Endometrial microvascular endothelial cells (primary cell): ENCODE data around the gene MARVELD2. TPM values are rescaled to one million over a fixed set of nuclear protein-coding genes. Genes with fewer than 3 reads are reported as not detected.

Source experiments
- in situ Hi-C: cut with HindIII; loops from 2 replicates; pipeline ENCODE4 v1.10.0; 2017; ENCODE audit warnings: low sequenced_read_pairs, low pct_unique_long_range_greater_than_20kb; ENCODE audit errors: inconsistent ontology term
- total RNA-seq: library from RNA; depleted of rRNA; stranded (reverse); fragments of >200 nt; gene quantifications from one replicate; pipeline ENCODE4 v1.2.3, GENCODE V29; 2015; ENCODE audit errors: inconsistent ontology term

MARVELD2 gene
- total RNA-seq, 1 donor from 2014 or later, result 2.5 TPM

- in situ Hi-C loops, result no loop called here
Measured at GRCh38 chr5:69485471-69485870, 70.6 kb downstream of the MARVELD2 start.

DNA sequence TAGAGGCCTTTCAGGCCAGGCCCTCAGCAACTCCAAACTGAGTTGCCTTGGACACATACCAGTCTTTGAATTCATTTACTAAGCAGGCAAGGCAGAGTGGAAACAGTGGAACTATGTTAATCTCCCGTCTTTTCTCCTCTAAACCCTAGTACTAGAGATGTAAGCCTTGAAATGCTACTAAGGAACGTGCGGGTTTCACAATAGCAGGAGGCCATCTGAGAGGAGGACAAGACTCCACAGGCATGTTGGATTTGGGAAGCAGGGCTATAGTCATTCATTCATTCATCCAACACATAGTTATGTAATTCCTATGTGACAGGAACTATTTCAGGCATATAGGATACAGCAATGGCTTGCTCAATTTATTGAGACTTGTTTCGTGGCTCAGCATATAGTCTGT, 74.3 kb downstream of the MARVELD2 start:
- in situ Hi-C loops, result no loop called here

GRCh38 chr5:69491027-69491426, 76.1 kb downstream of the MARVELD2 start:
- in situ Hi-C loops, result no loop called here

DNA sequence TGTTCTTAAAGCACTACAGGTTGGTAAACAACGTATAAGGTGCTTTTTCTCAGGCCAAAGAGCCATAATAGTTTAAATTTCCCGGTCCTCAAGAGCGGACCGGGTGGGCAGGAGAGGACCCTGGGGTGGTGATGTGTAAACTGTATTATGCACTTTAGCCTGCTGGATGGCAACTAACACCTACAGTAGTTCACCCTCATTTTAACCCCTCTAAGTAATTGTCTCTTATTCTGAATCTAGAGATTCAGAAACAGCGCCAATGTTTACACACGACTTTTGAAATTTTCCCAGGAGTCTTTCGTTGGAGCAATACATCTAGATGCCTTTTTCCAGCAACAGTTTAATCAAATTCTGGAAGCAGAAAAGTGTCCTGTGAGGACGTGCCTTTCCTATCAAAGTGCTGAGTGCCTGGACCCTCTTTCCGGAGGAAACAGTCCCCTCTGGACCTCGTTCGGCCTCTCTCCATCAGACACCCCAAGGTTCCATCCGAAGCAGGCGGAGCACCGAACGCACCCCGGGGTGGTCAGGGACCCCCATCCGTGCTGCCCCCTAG, 77.0 kb downstream of the MARVELD2 start:
- in situ Hi-C loops, result no loop called here

- in situ Hi-C loops, result no loop called here
Measured at GRCh38 chr5:69492391-69492922, 77.5 kb downstream of the MARVELD2 start, which contains the start of gene OCLN. TSS of gene OCLN (plus strand) at chr5:69492790. CDS start at chr5:69504245, 11,455 bp downstream.

DNA sequence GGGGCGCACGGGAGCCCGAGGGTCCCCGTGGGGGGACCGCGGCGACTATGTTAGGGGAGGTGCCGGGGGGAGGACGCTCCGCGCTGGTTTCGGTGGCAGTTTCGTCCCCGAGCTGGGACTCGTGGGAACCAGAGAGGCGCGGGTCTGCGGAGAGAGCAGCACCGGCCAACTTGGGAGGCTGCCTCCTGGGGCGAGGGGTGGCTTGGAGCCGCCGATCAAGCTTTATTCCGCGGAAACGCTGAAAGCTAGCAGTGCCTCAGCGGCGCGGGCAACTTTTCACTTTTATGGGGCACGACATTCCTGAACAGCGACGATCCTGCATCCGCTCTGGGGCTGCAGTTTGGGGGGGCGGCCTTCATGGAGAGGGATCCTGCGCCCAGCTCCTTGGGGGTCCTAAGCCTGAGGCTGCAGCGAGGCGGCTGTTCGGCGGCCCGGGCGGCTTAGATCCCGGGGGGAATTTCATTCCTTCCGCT, 78.0 kb downstream of the MARVELD2 start:
- in situ Hi-C loops, result no loop called here

DNA sequence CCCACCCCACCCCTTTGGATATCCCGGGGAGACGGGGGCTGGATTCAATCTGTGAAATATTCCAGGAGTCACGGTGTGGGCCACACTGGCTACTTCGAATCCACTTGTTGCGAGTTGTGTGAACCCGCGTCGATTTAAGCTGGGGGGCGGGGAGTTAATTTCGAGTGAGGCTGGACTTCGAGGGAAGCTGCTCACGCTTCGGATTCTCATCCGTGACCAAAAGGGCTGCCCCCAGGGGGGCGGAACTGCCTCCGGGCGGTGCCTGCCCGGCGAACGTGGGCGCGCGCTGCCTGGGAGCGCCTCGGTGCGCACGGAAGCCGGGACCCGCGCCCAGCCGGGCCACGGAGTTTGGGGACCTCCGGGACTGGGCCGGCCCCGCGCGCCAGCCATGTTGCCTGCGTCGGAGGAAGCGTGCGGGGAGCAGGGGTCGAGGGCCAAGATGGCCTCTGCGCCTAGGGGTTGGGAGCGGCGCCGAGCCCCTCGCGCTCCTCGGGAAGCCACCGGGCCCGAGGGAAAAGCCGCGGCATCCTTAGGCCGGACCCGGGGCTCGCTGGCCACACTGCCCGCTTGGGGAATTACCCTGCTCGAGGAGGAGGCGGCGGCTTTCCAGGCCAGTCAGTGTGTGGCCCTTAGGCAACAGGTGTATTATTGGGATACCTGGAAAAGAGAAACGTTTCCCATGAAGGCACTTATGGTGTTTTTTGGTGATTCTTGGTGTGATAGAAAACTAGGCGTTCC, 78.6 kb downstream of the MARVELD2 start:
- in situ Hi-C loops, result no loop called here

Other genes with a start within 250 kb of the MARVELD2 start
- gene CCNB1, start 248.0 kb upstream of the MARVELD2 start, total RNA-seq, result 318 TPM
- 17.2 TPM for gene CENPH, start 225.5 kb upstream of the MARVELD2 start, total RNA-seq
- gene CDK7, start 180.2 kb upstream of the MARVELD2 start, total RNA-seq, result 71.1 TPM
- gene CCDC125, start 82.3 kb upstream of the MARVELD2 start, total RNA-seq, result 4.9 TPM
- gene AK6, start 45.6 kb upstream of the MARVELD2 start, total RNA-seq, result 66.7 TPM
- gene TAF9, start 45.6 kb upstream of the MARVELD2 start, total RNA-seq, result 80.9 TPM
- gene RAD17, start 45.3 kb upstream of the MARVELD2 start, total RNA-seq, result 15.2 TPM
- 0.84 TPM for gene OCLN, start 77.7 kb downstream of the MARVELD2 start, total RNA-seq
- gene GTF2H2C, start 145.1 kb downstream of the MARVELD2 start, total RNA-seq, result 20.4 TPM